Rectal smooth muscle tissue (tissue), 1 donor: ENCODE data around the gene PRAMEF20.
"Not testable (repeated sequence)": the region's sequence is repeated elsewhere in the genome, so short reads cannot be mapped to it uniquely, and the experiment has no call there.

Experiments
- H3K27ac ChIP-seq: one replicate; pipeline ENCODE4 v1.7.0; 2013; ENCODE audit warnings: low read depth, low read length, inconsistent platforms
- H3K27me3 ChIP-seq: one replicate; pipeline ENCODE4 v1.7.0; 2013; ENCODE audit warnings: low read length; ENCODE audit not compliant: control insufficient read depth, insufficient read depth
- H3K36me3 ChIP-seq: one replicate; pipeline ENCODE4 v1.7.0; 2013; ENCODE audit warnings: low read length; ENCODE audit not compliant: control insufficient read depth, insufficient read depth
- H3K4me1 ChIP-seq: one replicate; pipeline ENCODE4 v1.7.0; 2013; ENCODE audit warnings: low read length; ENCODE audit not compliant: control insufficient read depth, insufficient read depth
- H3K4me3 ChIP-seq: one replicate; pipeline ENCODE4 v1.7.0; 2013; ENCODE audit warnings: low read length
- H3K9ac ChIP-seq: one replicate; pipeline ENCODE4 v1.7.0; 2013; ENCODE audit warnings: low read length

PRAMEF20 gene

GRCh38 chr1:13433694-13434358 is 23.6 kb downstream of the PRAMEF20 start:
- H3K27ac ChIP-seq, H3K27me3 ChIP-seq, H3K36me3 ChIP-seq, H3K4me3 ChIP-seq, H3K9ac ChIP-seq, H3K4me1 ChIP-seq: not testable (repeated sequence)

- no peak overlapping the region for H3K4me3 ChIP-seq
- no peak overlapping the region for H3K27ac ChIP-seq
Observed at GRCh38 chr1:13435458-13435857, 25.2 kb downstream of the PRAMEF20 start.

GRCh38 chr1:13439104-13439783 is 29.0 kb downstream of the PRAMEF20 start:
- H3K9ac ChIP-seq, H3K4me3 ChIP-seq, H3K36me3 ChIP-seq, H3K27me3 ChIP-seq, H3K27ac ChIP-seq, H3K4me1 ChIP-seq: not testable (repeated sequence)

More at GRCh38 chr1:13435458-13435857, 25.2 kb downstream of the PRAMEF20 start:
- Histone ChIP-seq H3K4me1 (no peaks in the 10 kb centered on the region), H3K27me3 (no peaks in the 10 kb centered on the region), H3K36me3 (no peaks in the 10 kb centered on the region), H3K9ac (no peak overlapping the region)

- no peaks in the 10 kb centered on the region for H3K27me3 ChIP-seq
- H3K4me3 ChIP-seq, result no peak overlapping the region
- H3K27ac ChIP-seq, result no peak overlapping the region
- H3K36me3 ChIP-seq, result no peaks in the 10 kb centered on the region
- H3K4me1 ChIP-seq, result no peaks in the 10 kb centered on the region
- no peak overlapping the region for H3K9ac ChIP-seq
Observed at GRCh38 chr1:13443335-13443979, 33.2 kb downstream of the PRAMEF20 start.

GRCh38 chr1:13450204-13450603 is 40.0 kb downstream of the PRAMEF20 start:
- Histone ChIP-seq H3K27ac (no peak overlapping the region), H3K4me1 (no peaks in the 10 kb centered on the region), H3K36me3 (no peaks in the 10 kb centered on the region), H3K27me3 (no peaks in the 10 kb centered on the region), H3K4me3 (no peak overlapping the region), H3K9ac (no peak overlapping the region)

DNA sequence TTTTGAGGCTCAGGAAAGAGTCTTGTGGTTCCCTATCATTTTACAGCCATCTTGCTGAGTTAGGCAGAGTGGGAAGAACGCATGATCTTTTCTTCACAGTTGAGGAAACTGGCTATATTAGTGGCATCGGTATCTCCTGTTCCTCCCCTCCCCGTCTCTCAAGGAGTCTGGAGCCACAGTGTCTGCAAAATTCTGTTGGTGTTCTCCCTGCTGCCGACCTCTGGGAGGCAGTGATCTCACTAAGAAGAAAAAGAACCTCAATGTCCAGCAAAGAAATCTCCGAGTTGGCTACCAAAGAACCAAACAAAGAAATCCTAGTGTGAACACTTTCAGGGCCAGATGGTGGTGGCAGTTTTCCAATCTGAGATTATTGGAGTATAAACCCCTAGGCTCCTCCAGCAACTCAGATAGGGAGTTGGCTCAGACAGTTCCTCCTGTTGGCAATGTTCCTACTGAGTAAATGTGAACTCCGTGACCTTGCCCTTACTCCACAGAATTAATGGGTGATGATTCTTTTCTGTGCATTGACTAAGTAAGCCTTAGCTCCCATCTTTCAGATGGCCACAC is 41.2 kb downstream of the PRAMEF20 start:
- H3K36me3 ChIP-seq, result no peaks in the 10 kb centered on the region
- H3K9ac ChIP-seq, result no peak overlapping the region
- H3K27ac ChIP-seq, result no peak overlapping the region
- H3K27me3 ChIP-seq, result no peaks in the 10 kb centered on the region
- H3K4me3 ChIP-seq, result no peak overlapping the region
- H3K4me1 ChIP-seq, result no peaks in the 10 kb centered on the region

- no peak overlapping the region for H3K27ac ChIP-seq
- no peaks in the 10 kb centered on the region for H3K27me3 ChIP-seq
- no peaks in the 10 kb centered on the region for H3K36me3 ChIP-seq
- H3K9ac ChIP-seq, result no peak overlapping the region
- no peak overlapping the region for H3K4me3 ChIP-seq
- H3K4me1 ChIP-seq, result no peaks in the 10 kb centered on the region
Observed at GRCh38 chr1:13456904-13457532, 46.8 kb downstream of the PRAMEF20 start.

DNA sequence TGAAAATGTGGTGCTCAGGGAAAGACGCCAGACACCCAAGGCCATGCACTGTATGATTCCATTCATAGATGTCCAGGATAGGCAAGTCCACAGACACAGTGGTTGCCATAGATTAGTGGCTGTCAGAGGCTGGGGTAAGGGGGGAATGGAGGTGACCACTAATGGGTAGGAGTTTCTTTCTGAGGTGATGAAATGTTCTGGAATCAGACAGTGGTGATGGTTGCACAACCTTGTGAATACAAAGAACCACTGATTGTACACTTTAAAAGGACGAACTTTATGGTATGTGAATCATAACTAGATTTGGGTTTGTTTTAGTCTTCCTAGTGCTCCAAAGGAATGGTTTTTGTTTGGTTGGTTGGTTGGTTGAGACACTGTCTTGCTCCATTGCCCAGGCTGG is 51.7 kb downstream of the PRAMEF20 start:
- Histone ChIP-seq H3K27ac (no peak overlapping the region), H3K4me1 (no peaks in the 10 kb centered on the region), H3K36me3 (no peaks in the 10 kb centered on the region), H3K27me3 (no peaks in the 10 kb centered on the region), H3K4me3 (no peak overlapping the region), H3K9ac (no peak overlapping the region)

DNA sequence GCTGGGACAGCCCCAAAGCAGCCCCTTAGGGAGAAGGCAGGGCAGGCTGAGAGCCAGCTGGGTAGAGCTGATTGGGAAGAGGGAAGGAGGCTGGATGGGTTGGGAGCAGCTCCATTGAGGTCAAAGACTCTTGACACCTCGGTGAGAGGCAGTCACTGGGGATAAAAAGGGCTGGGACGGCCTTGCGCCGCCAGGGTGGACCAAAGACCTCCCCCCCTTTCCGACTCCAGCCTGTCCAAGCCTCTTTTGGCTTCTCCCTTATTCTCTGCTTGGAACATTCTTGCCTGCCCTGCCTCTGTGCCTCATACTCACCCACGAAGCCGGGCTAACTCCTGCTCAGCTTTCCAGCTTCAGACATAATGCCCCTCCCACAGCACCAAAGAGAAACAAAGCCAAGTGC is 52.4 kb downstream of the PRAMEF20 start:
- Histone ChIP-seq H3K27ac (no peak overlapping the region), H3K4me1 (no peaks in the 10 kb centered on the region), H3K36me3 (no peaks in the 10 kb centered on the region), H3K9ac (no peak overlapping the region), H3K4me3 (no peak overlapping the region), H3K27me3 (no peaks in the 10 kb centered on the region)

- Histone ChIP-seq H3K27ac (no peak overlapping the region), H3K36me3 (no peaks in the 10 kb centered on the region), H3K4me1 (no peaks in the 10 kb centered on the region), H3K9ac (no peak overlapping the region), H3K27me3 (no peaks in the 10 kb centered on the region), H3K4me3 (no peak overlapping the region)
Observed at GRCh38 chr1:13465515-13465914, 55.3 kb downstream of the PRAMEF20 start.

DNA sequence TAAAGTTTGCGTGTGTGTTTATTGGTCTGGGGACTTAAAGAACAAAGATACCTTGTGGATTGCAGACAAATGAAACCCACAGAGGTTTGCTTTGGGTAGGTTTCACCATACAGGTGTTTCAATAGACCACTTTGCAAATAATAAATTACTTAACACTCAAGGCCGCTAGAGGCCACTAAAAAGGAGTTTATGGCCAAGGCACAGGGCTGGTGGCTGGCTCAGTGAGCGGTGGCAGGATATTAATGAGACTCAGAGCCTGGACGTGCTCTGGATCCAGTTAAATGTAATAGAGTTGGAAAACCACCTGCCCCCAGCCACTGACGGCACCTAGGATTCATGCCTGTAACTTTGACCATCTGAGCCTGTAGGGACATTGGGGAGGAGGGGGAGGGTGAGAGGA is 59.1 kb downstream of the PRAMEF20 start:
- Histone ChIP-seq H3K36me3 (no peaks in the 10 kb centered on the region), H3K27me3 (no peaks in the 10 kb centered on the region), H3K27ac (no peak overlapping the region), H3K4me3 (no peak overlapping the region), H3K4me1 (no peaks in the 10 kb centered on the region), H3K9ac (no peak overlapping the region)
